Immature natural killer cell (primary cell): ENCODE results near the gene AGXT. TPM values are rescaled to one million over a fixed set of nuclear protein-coding genes. Genes with fewer than 3 reads are reported as not detected.

Experiments
- DNase-seq, 3 donors: peaks; one replicate each; pipeline ENCODE4 v3.0.0; 2022; ENCODE audit warnings: mixed read lengths in 1 of 3
- H3K27ac Mint-ChIP-seq, 6 donors: one replicate each; pipeline ENCODE4 v1.8.0; 2020; ENCODE audit warnings: mixed read lengths in 6 of 6, mild to moderate bottlenecking in 5 of 6, inconsistent platforms in 4 of 6, moderate library complexity in 3 of 6
- H3K27me3 Mint-ChIP-seq, 3 donors: one replicate each; pipeline ENCODE4 v1.8.0; 2020 to 2021; ENCODE audit warnings: low read depth in 3 of 3, mild to moderate bottlenecking in 3 of 3, mixed read lengths in 3 of 3, moderate library complexity in 3 of 3, inconsistent platforms in 1 of 3
- H3K36me3 Mint-ChIP-seq, 3 donors: one replicate each; pipeline ENCODE4 v1.8.0; 2020; ENCODE audit warnings: mixed read lengths in 3 of 3, inconsistent platforms in 2 of 3, mild to moderate bottlenecking in 2 of 3
- H3K4me1 Mint-ChIP-seq, 2 donors: one replicate each; pipeline ENCODE4 v1.8.0; 2020; ENCODE audit warnings: inconsistent platforms in 2 of 2, mild to moderate bottlenecking in 2 of 2, mixed read lengths in 2 of 2, moderate library complexity in 1 of 2
- H3K4me3 Mint-ChIP-seq, 5 donors: one replicate each; pipeline ENCODE4 v1.8.0; 2020; ENCODE audit warnings: mild to moderate bottlenecking in 5 of 5, mixed read lengths in 5 of 5, inconsistent platforms in 3 of 5, moderate library complexity in 3 of 5
- H3K9me3 Mint-ChIP-seq, 6 donors: one replicate each; pipeline ENCODE4 v1.8.0; 2020; ENCODE audit warnings: mild to moderate bottlenecking in 6 of 6, mixed read lengths in 6 of 6, inconsistent platforms in 4 of 6, moderate library complexity in 3 of 6
- polyA plus RNA-seq, 3 donors: library from polyadenylated mRNA; unstranded; fragments of 300-500 nt; fragmentation: Illumina TruSeq; gene quantifications; one replicate each; pipeline ENCODE4 v1.2.3, GENCODE V29; 2021

The AGXT gene
- polyA plus RNA-seq, 3 donors from 2014 or later: not detected

- H3K36me3 Mint-ChIP-seq: no peaks in the 10 kb centered on the region
- H3K27ac Mint-ChIP-seq: no peak overlapping the region
- H3K27me3 Mint-ChIP-seq: peaks cover 0 to 2% (median 0%) of the 10 kb centered on the region in 3 donors
- no peaks in the 10 kb centered on the region for H3K9me3 Mint-ChIP-seq
- H3K4me3 Mint-ChIP-seq: no peak overlapping the region
- no peak for DNase-seq
- no peaks in the 10 kb centered on the region for H3K4me1 Mint-ChIP-seq
These were observed 9.8 kb downstream of the AGXT start for GRCh38 chr2:240878341-240878936.

GRCh38 chr2:240879105-240879504, 10.5 kb downstream of the AGXT start:
- H3K4me3 Mint-ChIP-seq: no peak overlapping the region
- no peaks in the 10 kb centered on the region for H3K36me3 Mint-ChIP-seq
- H3K27me3 Mint-ChIP-seq: peaks cover 0 to 2% (median 0%) of the 10 kb centered on the region in 3 donors
- DNase-seq: no peak
- H3K9me3 Mint-ChIP-seq: no peaks in the 10 kb centered on the region
- no peak overlapping the region for H3K27ac Mint-ChIP-seq
- H3K4me1 Mint-ChIP-seq: no peaks in the 10 kb centered on the region

- Mint-ChIP-seq H3K4me3 (no peak overlapping the region), H3K4me1 (no peaks in the 10 kb centered on the region), H3K9me3 (no peaks in the 10 kb centered on the region), H3K27ac (no peak overlapping the region), H3K36me3 (no peaks in the 10 kb centered on the region), H3K27me3 (peaks cover 0 to 5% (median 3%) of the 10 kb centered on the region in 3 donors)
- no peak for DNase-seq
These were observed 13.3 kb downstream of the AGXT start for GRCh38 chr2:240881913-240882312.

GRCh38 chr2:240884221-240884620, 15.6 kb downstream of the AGXT start:
- Mint-ChIP-seq H3K27ac (no peak overlapping the region), H3K9me3 (no peaks in the 10 kb centered on the region), H3K27me3 (peaks cover 0 to 5% (median 3%) of the 10 kb centered on the region in 3 donors), H3K4me1 (no peaks in the 10 kb centered on the region), H3K4me3 (no peak overlapping the region), H3K36me3 (no peaks in the 10 kb centered on the region)
- no peak for DNase-seq

GRCh38 chr2:240884745-240885144, 16.1 kb downstream of the AGXT start:
- Mint-ChIP-seq H3K27me3 (peaks cover 0 to 5% (median 3%) of the 10 kb centered on the region in 3 donors), H3K27ac (no peak overlapping the region), H3K4me1 (no peaks in the 10 kb centered on the region), H3K9me3 (no peaks in the 10 kb centered on the region), H3K36me3 (no peaks in the 10 kb centered on the region), H3K4me3 (no peak overlapping the region)
- DNase-seq: no peak

- Mint-ChIP-seq H3K36me3 (no peaks in the 10 kb centered on the region), H3K4me1 (no peaks in the 10 kb centered on the region), H3K4me3 (no peak overlapping the region), H3K27me3 (peaks cover 0 to 5% (median 1%) of the 10 kb centered on the region in 3 donors), H3K27ac (no peak overlapping the region), H3K9me3 (no peaks in the 10 kb centered on the region)
- DNase-seq: no peak
These were observed 16.9 kb downstream of the AGXT start for GRCh38 chr2:240885566-240885965.

- Mint-ChIP-seq H3K36me3 (no peaks in the 10 kb centered on the region), H3K4me1 (no peaks in the 10 kb centered on the region), H3K27me3 (peaks cover 0 to 5% (median 1%) of the 10 kb centered on the region in 3 donors), H3K9me3 (no peaks in the 10 kb centered on the region), H3K4me3 (no peak overlapping the region), H3K27ac (no peak overlapping the region)
- no peak for DNase-seq
These were observed 17.5 kb downstream of the AGXT start for GRCh38 chr2:240886023-240886565.

- DNase-seq: no peak
- H3K36me3 Mint-ChIP-seq: no peaks in the 10 kb centered on the region
- no peaks in the 10 kb centered on the region for H3K4me1 Mint-ChIP-seq
- no peaks in the 10 kb centered on the region for H3K9me3 Mint-ChIP-seq
- peaks cover 0 to 5% (median 1%) of the 10 kb centered on the region in 3 donors for H3K27me3 Mint-ChIP-seq
- H3K4me3 Mint-ChIP-seq: no peak overlapping the region
- no peak overlapping the region for H3K27ac Mint-ChIP-seq
These were observed 18.3 kb downstream of the AGXT start for GRCh38 chr2:240886678-240887609.

- Mint-ChIP-seq H3K27me3 (peaks cover 0 to 5% (median 1%) of the 10 kb centered on the region in 3 donors), H3K4me1 (no peaks in the 10 kb centered on the region), H3K27ac (no peak overlapping the region), H3K9me3 (no peaks in the 10 kb centered on the region), H3K4me3 (no peak overlapping the region), H3K36me3 (no peaks in the 10 kb centered on the region)
- DNase-seq: no peak
These were observed 19.0 kb downstream of the AGXT start for GRCh38 chr2:240887631-240888030.

- no peaks in the 10 kb centered on the region for H3K36me3 Mint-ChIP-seq
- no peak for DNase-seq
- no peaks in the 10 kb centered on the region for H3K9me3 Mint-ChIP-seq
- no peak overlapping the region for H3K4me3 Mint-ChIP-seq
- H3K4me1 Mint-ChIP-seq: no peaks in the 10 kb centered on the region
- H3K27ac Mint-ChIP-seq: no peak overlapping the region
- peaks cover 0 to 5% (median 1%) of the 10 kb centered on the region in 3 donors for H3K27me3 Mint-ChIP-seq
These were observed 19.7 kb downstream of the AGXT start for GRCh38 chr2:240888130-240888889.

GRCh38 chr2:240888890-240889573, 20.4 kb downstream of the AGXT start:
- no peak overlapping the region for H3K27ac Mint-ChIP-seq
- no peak overlapping the region for H3K4me3 Mint-ChIP-seq
- no peaks in the 10 kb centered on the region for H3K36me3 Mint-ChIP-seq
- H3K4me1 Mint-ChIP-seq: no peaks in the 10 kb centered on the region
- peaks cover 0 to 5% (median 1%) of the 10 kb centered on the region in 3 donors for H3K27me3 Mint-ChIP-seq
- DNase-seq: no peak
- no peaks in the 10 kb centered on the region for H3K9me3 Mint-ChIP-seq

- no peak for DNase-seq
- Mint-ChIP-seq H3K27ac (no peak overlapping the region), H3K9me3 (no peaks in the 10 kb centered on the region), H3K4me1 (no peaks in the 10 kb centered on the region), H3K36me3 (no peaks in the 10 kb centered on the region), H3K27me3 (peaks cover 0 to 1% (median 0%) of the 10 kb centered on the region in 3 donors), H3K4me3 (no peak overlapping the region)
These were observed 21.3 kb downstream of the AGXT start for GRCh38 chr2:240889601-240890560.
